ENCODE measurements around the gene PDGFRB.

- TF ChIP-seq MYC (IDR thresholded peaks at IDR 0.05; ENCODE audit: insufficient read depth, insufficient read length, insufficient replicate concordance, low read length, severe bottlenecking) (no peak), ESRRA (IDR thresholded peaks at IDR 0.05; ENCODE audit: low read length) (no peak), CEBPB (IDR thresholded peaks at IDR 0.05; ENCODE audit: borderline replicate concordance in 1 of 2, low read depth in 2 of 2, low read length in 2 of 2) (no peak), YBX1 (IDR thresholded peaks at IDR 0.05) (no peak), HDAC6 (IDR thresholded peaks at IDR 0.05; ENCODE audit: unreplicated experiment) (no peak), BCL3 (IDR thresholded peaks at IDR 0.05; ENCODE audit: borderline replicate concordance, insufficient read depth, low read depth, low read length, poor library complexity, severe bottlenecking) (no peak), POLR2A (IDR thresholded peaks at IDR 0.05; ENCODE audit: low read depth, low read length) (no peak), RUNX3 (IDR thresholded peaks at IDR 0.05; ENCODE audit: low read length) (no peak), ZNF274 (IDR thresholded peaks at IDR 0.05; ENCODE audit: insufficient read depth, insufficient read length) (no peak), DPF2 (IDR thresholded peaks at IDR 0.05) (no peak), SP1 (IDR thresholded peaks at IDR 0.05; ENCODE audit: low read depth, low read length) (no peak)
- TF ChIP-seq, protein P1, sequence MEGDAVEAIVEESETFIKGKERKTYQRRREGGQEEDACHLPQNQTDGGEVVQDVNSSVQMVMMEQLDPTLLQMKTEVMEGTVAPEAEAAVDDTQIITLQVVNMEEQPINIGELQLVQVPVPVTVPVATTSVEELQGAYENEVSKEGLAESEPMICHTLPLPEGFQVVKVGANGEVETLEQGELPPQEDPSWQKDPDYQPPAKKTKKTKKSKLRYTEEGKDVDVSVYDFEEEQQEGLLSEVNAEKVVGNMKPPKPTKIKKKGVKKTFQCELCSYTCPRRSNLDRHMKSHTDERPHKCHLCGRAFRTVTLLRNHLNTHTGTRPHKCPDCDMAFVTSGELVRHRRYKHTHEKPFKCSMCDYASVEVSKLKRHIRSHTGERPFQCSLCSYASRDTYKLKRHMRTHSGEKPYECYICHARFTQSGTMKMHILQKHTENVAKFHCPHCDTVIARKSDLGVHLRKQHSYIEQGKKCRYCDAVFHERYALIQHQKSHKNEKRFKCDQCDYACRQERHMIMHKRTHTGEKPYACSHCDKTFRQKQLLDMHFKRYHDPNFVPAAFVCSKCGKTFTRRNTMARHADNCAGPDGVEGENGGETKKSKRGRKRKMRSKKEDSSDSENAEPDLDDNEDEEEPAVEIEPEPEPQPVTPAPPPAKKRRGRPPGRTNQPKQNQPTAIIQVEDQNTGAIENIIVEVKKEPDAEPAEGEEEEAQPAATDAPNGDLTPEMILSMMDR (IDR thresholded peaks at IDR 0.05 in 2 of 3, conservative IDR thresholded peaks at IDR 0.05 in 1 of 3; ENCODE audit: control insufficient read depth in 2 of 3, extremely low read depth in 1 of 3, insufficient read depth in 1 of 3, low read depth in 3 of 3, low read length in 3 of 3) = no peak
- TF ChIP-seq, protein P2, sequence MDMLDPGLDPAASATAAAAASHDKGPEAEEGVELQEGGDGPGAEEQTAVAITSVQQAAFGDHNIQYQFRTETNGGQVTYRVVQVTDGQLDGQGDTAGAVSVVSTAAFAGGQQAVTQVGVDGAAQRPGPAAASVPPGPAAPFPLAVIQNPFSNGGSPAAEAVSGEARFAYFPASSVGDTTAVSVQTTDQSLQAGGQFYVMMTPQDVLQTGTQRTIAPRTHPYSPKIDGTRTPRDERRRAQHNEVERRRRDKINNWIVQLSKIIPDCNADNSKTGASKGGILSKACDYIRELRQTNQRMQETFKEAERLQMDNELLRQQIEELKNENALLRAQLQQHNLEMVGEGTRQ (IDR thresholded peaks at IDR 0.05; ENCODE audit: borderline replicate concordance, low read depth, low read length) = no peak
Observed at GRCh38 chr5:150122536-150123481, 32.8 kb downstream of the PDGFRB start.
